HepG2 (cell line): ENCODE results near the gene LHPP.

Source experiments
- CBX1 ChIP-seq: IDR thresholded peaks from one replicate; pipeline ENCODE4 v1.6.1; 2016; ENCODE audit warnings: antibody characterized with exemption, low read depth
- CTCF ChIP-seq: sonication (generic); formaldehyde crosslinking; IDR thresholded peaks from 2 replicates; pipeline ENCODE4 v1.5.0; 2020; ENCODE audit warnings: mild to moderate bottlenecking, missing genetic modification reagents, moderate library complexity
- DZIP1 ChIP-seq: sonication (generic); formaldehyde crosslinking; IDR thresholded peaks from 2 replicates; pipeline ENCODE4 v1.5.0; 2020; ENCODE audit warnings: mild to moderate bottlenecking, missing genetic modification reagents
- EED ChIP-seq: sonication (generic); formaldehyde crosslinking; IDR thresholded peaks from 2 replicates; pipeline ENCODE4 v1.5.0; 2020; ENCODE audit warnings: mild to moderate bottlenecking, missing genetic modification reagents
- MXI1 ChIP-seq: IDR thresholded peaks from 3 replicates; pipeline ENCODE4 v1.6.1; 2012; ENCODE audit warnings: low read depth, low read length, inconsistent platforms, borderline replicate concordance
- PHF20 ChIP-seq: sonication (generic); formaldehyde crosslinking; IDR thresholded peaks from 2 replicates; pipeline ENCODE4 v1.5.0; 2020; ENCODE audit warnings: mild to moderate bottlenecking, missing genetic modification reagents
- POLR2A ChIP-seq, 2 experiments: IDR thresholded peaks; 2 replicates each; pipeline ENCODE4 v1.6.1; 2011; ENCODE audit warnings: low read depth in 2 of 2, low read length in 2 of 2, mild to moderate bottlenecking in 1 of 2, moderate library complexity in 1 of 2; ENCODE audit not compliant: insufficient read depth in 1 of 2
- REST ChIP-seq, 2 experiments: IDR thresholded peaks; 2 replicates each; pipeline ENCODE4 v1.6.1; 2011 to 2012; ENCODE audit warnings: low read length in 2 of 2, borderline replicate concordance in 1 of 2, low read depth in 1 of 2, mild to moderate bottlenecking in 1 of 2, moderate library complexity in 1 of 2
- ZNF232 ChIP-seq: sonication (generic); formaldehyde crosslinking; IDR thresholded peaks from 2 replicates; pipeline ENCODE4 v1.4.0; 2020; ENCODE audit warnings: missing genetic modification reagents, borderline replicate concordance
- TF ChIP-seq, protein P1 (sequence below): sonication (generic); formaldehyde crosslinking; IDR thresholded peaks from 2 replicates; pipeline ENCODE4 v1.5.0; 2020; ENCODE audit warnings: missing genetic modification reagents, mild to moderate bottlenecking, borderline replicate concordance
- TF ChIP-seq, protein P2 (sequence below): sonication (generic); formaldehyde crosslinking; IDR thresholded peaks from 2 replicates; pipeline ENCODE4 v1.8.0; 2022; ENCODE audit warnings: mild to moderate bottlenecking, missing genetic modification reagents

GRCh38 chr10:124650263-124650662 is 188.6 kb downstream of the LHPP start:
- no peak for TF ChIP-seq DZIP1 (CRISPR knock-in tag)
- no peak for TF ChIP-seq CTCF
- TF ChIP-seq POLR2A (IDR thresholded peaks at IDR 0.05; ENCODE audit: insufficient read depth in 1 of 2, low read depth in 2 of 2, low read length in 2 of 2), result no peak
- TF ChIP-seq, protein P1, sequence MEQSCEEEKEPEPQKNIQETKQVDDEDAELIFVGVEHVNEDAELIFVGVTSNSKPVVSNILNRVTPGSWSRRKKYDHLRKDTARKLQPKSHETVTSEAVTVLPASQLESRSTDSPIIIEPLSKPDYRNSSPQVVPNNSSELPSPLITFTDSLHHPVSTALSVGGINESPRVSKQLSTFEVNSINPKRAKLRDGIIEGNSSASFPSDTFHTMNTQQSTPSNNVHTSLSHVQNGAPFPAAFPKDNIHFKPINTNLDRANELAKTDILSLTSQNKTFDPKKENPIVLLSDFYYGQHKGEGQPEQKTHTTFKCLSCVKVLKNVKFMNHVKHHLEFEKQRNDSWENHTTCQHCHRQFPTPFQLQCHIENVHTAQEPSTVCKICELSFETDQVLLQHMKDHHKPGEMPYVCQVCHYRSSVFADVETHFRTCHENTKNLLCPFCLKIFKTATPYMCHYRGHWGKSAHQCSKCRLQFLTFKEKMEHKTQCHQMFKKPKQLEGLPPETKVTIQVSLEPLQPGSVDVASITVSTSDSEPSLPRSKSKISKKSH (CRISPR knock-in tag), result no peak
- TF ChIP-seq PHF20 (CRISPR knock-in tag), result no peak
- TF ChIP-seq CBX1, result no peak
- TF ChIP-seq ZNF232 (CRISPR knock-in tag), result no peak
- no peak for TF ChIP-seq MXI1
- no peak for TF ChIP-seq EED (CRISPR knock-in tag)
- TF ChIP-seq, protein P2, sequence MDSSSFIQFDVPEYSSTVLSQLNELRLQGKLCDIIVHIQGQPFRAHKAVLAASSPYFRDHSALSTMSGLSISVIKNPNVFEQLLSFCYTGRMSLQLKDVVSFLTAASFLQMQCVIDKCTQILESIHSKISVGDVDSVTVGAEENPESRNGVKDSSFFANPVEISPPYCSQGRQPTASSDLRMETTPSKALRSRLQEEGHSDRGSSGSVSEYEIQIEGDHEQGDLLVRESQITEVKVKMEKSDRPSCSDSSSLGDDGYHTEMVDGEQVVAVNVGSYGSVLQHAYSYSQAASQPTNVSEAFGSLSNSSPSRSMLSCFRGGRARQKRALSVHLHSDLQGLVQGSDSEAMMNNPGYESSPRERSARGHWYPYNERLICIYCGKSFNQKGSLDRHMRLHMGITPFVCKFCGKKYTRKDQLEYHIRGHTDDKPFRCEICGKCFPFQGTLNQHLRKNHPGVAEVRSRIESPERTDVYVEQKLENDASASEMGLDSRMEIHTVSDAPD (CRISPR knock-in tag), result no peak
- no peak for TF ChIP-seq REST (IDR thresholded peaks at IDR 0.05; ENCODE audit: borderline replicate concordance in 1 of 2, low read depth in 1 of 2, low read length in 2 of 2)
